HL-60 (cell line): ENCODE results near the gene GMCL2.

ENCODE experiments used
- DNase-seq, 2 experiments: peaks; one replicate each; pipeline ENCODE4 v3.0.0-alpha.2; 2010 to 2020; ENCODE audit warnings: low read depth in 1 of 2, low spot score in 1 of 2
- H3K27ac ChIP-seq: fragments of 250-450 bp; sonication (Bioruptor Pico); replicated peaks from 2 replicates; pipeline ENCODE4 v1.5.1; 2020; ENCODE audit warnings: mild to moderate bottlenecking, moderate library complexity
- H3K27me3 ChIP-seq: fragments of 250-450 bp; sonication (Bioruptor Pico); 2 replicates; pipeline ENCODE4 v1.5.1; 2021; ENCODE audit warnings: mild to moderate bottlenecking, moderate library complexity; ENCODE audit not compliant: insufficient read depth, poor library complexity, severe bottlenecking
- H3K4me3 ChIP-seq: replicated peaks from 2 replicates; pipeline ENCODE4 v1.5.1; 2011; ENCODE audit warnings: mild to moderate bottlenecking, control low read depth, low read length; ENCODE audit not compliant: insufficient read depth
- CTCF ChIP-seq: IDR thresholded peaks from one replicate; pipeline ENCODE4 v1.5.1; 2011; ENCODE audit warnings: low read length, control low read depth, inconsistent platforms; ENCODE audit not compliant: insufficient read depth
- GABPA ChIP-seq: IDR thresholded peaks from 2 replicates; pipeline ENCODE4 v1.6.1; 2012; ENCODE audit warnings: low read depth
- POLR2AphosphoS5 ChIP-seq: IDR thresholded peaks from 2 replicates; pipeline ENCODE4 v1.6.1; 2012; ENCODE audit warnings: low read depth
- REST ChIP-seq: IDR thresholded peaks from 2 replicates; pipeline ENCODE4 v1.6.1; 2012; ENCODE audit warnings: low read depth; ENCODE audit not compliant: insufficient replicate concordance
- SPI1 ChIP-seq: IDR thresholded peaks from 2 replicates; pipeline ENCODE4 v1.6.1; 2012; ENCODE audit warnings: low read depth, mild to moderate bottlenecking, borderline replicate concordance

The GMCL2 gene

GRCh38 chr5:178186427-178186826, 744 bp downstream of the GMCL2 start:
- no peak overlapping the region for H3K4me3 ChIP-seq
- TF ChIP-seq GABPA (no peak), SPI1 (no peak), REST (no peak), POLR2AphosphoS5 (no peak), CTCF (no peak)
- H3K27me3 ChIP-seq, result no peaks in the 10 kb centered on the region
- no peak overlapping the region for H3K27ac ChIP-seq
- DNase-seq, result no peak

DNA sequence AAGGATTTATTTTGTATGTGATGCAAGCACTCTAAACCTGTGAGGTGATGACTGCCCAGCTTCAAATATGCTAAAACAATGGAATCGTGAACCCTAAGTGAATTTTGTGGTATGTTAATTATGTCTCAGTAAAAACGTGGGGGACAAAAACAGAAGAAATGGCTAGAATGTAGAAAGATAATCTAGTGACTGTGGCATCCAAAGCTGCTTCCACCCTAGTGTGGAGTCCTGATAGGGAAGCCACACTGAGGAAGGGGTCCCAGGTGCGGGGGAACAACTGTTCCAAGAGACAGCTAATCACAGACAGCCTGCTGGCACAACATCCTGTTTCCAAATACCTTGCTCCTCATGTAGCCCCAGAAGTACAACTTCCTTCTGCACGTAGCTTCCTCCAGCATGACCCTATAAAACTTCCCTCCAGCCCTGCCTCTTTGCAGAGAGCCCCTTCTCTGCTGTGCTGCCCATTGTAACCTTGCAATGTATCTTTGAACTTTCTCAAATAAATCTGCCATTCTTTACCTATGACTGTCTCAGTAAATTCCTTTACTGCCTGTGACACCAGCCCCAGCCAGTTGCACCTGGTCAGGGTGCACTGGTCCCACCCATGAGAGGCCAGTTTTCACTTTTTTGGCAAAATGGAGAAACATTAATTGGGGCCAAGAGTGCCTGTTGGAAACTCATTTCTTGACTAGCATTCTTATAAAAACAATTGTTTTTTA, 4.9 kb downstream of the GMCL2 start:
- TF ChIP-seq POLR2AphosphoS5 (peak; percentile 98), CTCF (no peak), REST (peak; percentile 26), SPI1 (peak; percentile 73), GABPA (peak; percentile 73)
- peak; percentile 75 to 96 for DNase-seq
- H3K4me3 ChIP-seq, result no peak overlapping the region
- H3K27me3 ChIP-seq, result no peaks in the 10 kb centered on the region
- peak overlapping the region; percentile 74 for H3K27ac ChIP-seq

DNA sequence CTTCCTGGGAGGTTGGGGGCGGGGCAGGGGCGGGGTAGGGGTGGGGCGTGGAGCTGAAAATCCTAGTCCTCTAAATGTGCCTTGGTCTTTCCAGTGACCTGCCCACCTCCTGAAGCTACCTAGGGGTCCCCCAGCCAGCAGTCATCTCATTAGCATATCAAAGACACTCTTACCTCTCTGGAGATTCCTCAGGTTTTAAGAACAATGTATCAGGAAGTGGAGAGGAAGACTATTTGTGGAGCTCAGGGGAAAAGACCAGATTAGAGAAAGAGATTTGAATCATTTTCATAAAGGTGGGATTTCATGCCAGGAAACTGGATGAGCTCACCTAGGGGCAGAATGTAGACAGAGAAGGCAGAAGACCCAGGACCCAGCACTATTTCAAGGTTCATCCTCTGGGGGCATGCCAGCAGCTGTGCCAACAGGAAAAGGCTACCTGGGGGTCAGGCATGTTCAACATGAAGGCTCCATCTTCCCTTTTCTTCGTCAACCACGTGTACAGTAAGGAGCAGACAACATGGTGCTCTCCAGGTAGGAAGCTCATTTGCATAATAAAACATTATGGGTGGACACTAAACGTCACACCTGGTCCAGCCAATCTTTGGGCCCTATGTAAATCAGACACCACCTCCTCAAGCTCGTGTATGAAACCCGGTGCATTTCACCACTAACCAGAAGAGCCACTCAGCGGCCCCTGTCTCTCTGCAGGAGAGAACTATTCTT, 6.9 kb downstream of the GMCL2 start:
- DNase-seq, result no peak
- H3K4me3 ChIP-seq, result no peak overlapping the region
- no peaks in the 10 kb centered on the region for H3K27me3 ChIP-seq
- no peak overlapping the region for H3K27ac ChIP-seq
- TF ChIP-seq GABPA (no peak), POLR2AphosphoS5 (no peak), CTCF (no peak), REST (no peak), SPI1 (no peak)
